Measurements from ENCODE around the gene STAT4.

Gene STAT4

GRCh38 chr2:190994148-190994547 is 156.6 kb downstream of the STAT4 start:
- no peak for DNase-seq (ENCODE audit: low spot score)

- DNase-seq (ENCODE audit: low spot score): no peak
Observed at GRCh38 chr2:190993292-190993643, 157.5 kb downstream of the STAT4 start.

- DNase-seq (ENCODE audit: low spot score): no peak
Observed at GRCh38 chr2:190990132-190990531, 160.7 kb downstream of the STAT4 start.

GRCh38 chr2:190988910-190989309 is 161.9 kb downstream of the STAT4 start:
- no peak for DNase-seq (ENCODE audit: low spot score)

DNA sequence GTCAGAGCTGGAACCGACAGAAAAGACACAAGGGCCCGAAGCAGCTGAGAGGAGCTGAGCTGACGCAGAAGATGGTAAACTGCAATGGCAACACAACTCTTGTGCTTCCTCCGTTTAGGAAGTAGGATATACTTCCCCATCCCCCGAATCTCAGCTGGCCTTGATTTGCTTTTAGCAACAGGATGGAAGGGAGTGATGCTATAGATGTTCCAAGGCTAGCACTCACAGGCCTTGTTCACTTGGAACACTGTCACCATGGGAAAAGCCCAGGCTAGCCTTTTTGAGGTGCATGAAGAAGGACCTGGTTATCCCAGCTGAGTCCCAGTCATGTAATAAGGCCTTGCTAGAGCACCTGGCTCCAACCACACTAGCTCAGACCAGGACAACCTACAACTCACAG is 162.9 kb downstream of the STAT4 start:
- DNase-seq (ENCODE audit: low spot score): no peak

GRCh38 chr2:190987116-190987515 is 163.7 kb downstream of the STAT4 start:
- no peak for DNase-seq (ENCODE audit: low spot score)

DNA sequence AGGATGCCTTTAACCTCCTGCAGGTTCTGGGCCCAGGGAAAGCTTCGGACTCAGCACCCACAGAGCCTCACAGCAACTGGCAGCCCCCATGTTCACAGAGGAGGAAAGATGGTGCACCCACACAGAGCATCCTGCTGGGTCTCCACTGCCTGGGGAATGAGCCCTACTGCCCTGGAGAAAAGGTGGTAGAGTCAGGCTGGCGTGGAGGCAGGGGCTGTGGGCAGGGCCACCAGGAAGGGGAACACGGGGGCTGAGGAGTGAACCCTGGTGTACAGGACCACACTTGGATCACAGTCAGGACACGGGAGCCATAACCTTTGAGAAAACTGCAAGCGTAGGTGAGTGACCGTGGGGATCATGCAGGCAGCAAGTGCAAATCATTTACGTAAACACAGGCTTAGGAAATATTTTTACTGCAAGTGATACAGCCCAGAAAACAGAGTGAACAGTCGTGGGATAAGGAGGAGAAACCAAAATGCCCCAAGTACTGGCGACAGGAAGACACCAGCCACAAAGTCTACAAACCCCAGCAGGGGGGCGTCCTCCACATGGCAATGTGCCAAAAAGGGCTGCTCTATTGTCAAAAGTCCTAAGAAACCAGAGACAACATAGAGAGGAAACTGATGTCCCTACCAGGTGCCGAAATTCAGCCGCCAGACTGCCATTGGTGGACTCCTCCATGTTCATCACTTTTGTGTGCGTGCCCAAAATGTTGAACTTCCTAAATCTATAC is 164.4 kb downstream of the STAT4 start:
- DNase-seq (ENCODE audit: low spot score): no peak

DNA sequence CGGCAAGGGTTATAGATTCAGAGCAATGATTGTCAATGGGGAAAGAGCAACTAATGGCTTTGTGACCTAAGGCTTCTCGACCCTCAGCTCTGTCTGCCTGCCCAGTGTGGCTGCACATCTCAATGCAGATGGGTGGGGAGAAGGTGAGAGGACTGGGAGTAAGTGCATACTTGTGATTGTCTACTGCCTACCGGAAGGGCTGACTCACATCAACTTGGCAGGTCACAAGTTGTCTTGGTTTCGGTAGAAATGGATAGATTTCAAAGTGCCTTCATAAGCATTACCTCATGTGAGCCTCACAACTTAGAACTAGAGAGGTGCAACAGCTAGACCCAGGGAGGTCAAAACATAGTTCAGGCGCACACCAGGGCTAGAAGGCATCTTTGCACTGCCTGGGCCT is 166.2 kb downstream of the STAT4 start:
- no peak for DNase-seq (ENCODE audit: low spot score)

DNA sequence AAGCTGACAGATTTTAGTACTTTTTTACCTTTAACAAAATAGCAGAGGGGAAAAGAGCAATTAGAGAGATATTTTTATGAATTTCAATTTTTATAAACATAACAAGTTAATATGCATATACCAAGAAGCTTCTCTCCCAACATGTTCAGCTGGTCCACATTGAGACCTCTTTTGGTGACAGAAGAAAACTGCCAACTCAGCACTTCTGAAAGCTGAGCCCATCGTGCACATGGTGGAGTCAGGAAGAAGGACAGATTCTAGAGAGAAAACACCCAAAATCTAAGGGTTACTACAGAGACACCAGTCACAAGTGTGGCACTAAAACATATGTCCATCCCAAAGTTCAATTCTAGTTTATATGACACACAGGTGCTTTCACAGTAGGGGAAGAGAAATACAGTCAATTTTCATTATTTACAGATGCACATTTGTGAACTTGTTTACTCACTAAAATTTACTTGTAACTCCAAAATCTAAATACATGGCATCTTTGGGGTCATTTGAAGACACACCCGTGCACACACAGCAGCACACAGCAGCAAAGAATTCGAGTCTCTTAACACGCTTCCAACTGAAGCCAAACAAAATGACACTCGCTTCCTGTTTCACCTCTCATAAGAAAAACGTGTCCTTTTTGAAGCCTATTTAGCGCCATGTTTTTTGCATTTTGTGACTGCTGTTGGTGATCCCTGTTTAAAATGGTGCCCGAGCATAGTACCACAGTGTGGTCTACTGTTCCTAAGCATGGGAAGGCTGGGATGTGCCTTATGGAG is 168.3 kb downstream of the STAT4 start:
- DNase-seq (ENCODE audit: low spot score): no peak

GRCh38 chr2:190981733-190982132 is 169.1 kb downstream of the STAT4 start:
- DNase-seq (ENCODE audit: low spot score): no peak

- DNase-seq (ENCODE audit: low spot score): no peak
Observed at GRCh38 chr2:190981333-190981732, 169.5 kb downstream of the STAT4 start.

GRCh38 chr2:190980630-190981209 is 170.1 kb downstream of the STAT4 start:
- no peak for DNase-seq (ENCODE audit: low spot score)

GRCh38 chr2:190979906-190980629 is 170.7 kb downstream of the STAT4 start:
- no peak for DNase-seq (ENCODE audit: low spot score)

Data from D341Med (cell line).